ENCODE measurements around the gene OSBPL10.

DNA sequence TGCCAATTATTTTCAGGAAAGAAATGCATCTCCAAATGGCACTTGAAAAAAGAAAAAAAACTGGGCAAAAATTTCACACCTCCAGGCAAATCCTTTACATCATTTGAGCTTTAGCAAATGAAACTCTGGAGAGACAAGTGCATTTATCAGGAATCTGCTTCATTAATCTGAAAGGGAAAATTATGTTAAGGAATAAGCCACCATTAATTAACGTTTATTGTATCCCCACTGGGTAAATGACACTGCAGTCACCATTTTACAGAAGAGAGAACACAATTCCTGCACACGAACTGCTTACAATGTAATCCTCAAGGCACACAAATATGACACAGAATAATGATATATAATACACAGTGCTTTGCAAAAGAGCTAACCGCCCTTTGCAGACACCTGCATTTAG is 217.3 kb downstream of the OSBPL10 start:
- TF ChIP-seq POLR2A (IDR thresholded peaks at IDR 0.05) = no peak
- TF ChIP-seq, protein P1, sequence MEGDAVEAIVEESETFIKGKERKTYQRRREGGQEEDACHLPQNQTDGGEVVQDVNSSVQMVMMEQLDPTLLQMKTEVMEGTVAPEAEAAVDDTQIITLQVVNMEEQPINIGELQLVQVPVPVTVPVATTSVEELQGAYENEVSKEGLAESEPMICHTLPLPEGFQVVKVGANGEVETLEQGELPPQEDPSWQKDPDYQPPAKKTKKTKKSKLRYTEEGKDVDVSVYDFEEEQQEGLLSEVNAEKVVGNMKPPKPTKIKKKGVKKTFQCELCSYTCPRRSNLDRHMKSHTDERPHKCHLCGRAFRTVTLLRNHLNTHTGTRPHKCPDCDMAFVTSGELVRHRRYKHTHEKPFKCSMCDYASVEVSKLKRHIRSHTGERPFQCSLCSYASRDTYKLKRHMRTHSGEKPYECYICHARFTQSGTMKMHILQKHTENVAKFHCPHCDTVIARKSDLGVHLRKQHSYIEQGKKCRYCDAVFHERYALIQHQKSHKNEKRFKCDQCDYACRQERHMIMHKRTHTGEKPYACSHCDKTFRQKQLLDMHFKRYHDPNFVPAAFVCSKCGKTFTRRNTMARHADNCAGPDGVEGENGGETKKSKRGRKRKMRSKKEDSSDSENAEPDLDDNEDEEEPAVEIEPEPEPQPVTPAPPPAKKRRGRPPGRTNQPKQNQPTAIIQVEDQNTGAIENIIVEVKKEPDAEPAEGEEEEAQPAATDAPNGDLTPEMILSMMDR (IDR thresholded peaks at IDR 0.05) = no peak
